Stimulated activated naive CD4-positive, alpha-beta T cell (primary cell): ENCODE data around the gene GPRIN1.

Source experiments
- DNase-seq, 6 experiments: peaks; one replicate each; lab custom pipeline; 2025; lab: John Stamatoyannopoulos, UW

Gene GPRIN1

DNA sequence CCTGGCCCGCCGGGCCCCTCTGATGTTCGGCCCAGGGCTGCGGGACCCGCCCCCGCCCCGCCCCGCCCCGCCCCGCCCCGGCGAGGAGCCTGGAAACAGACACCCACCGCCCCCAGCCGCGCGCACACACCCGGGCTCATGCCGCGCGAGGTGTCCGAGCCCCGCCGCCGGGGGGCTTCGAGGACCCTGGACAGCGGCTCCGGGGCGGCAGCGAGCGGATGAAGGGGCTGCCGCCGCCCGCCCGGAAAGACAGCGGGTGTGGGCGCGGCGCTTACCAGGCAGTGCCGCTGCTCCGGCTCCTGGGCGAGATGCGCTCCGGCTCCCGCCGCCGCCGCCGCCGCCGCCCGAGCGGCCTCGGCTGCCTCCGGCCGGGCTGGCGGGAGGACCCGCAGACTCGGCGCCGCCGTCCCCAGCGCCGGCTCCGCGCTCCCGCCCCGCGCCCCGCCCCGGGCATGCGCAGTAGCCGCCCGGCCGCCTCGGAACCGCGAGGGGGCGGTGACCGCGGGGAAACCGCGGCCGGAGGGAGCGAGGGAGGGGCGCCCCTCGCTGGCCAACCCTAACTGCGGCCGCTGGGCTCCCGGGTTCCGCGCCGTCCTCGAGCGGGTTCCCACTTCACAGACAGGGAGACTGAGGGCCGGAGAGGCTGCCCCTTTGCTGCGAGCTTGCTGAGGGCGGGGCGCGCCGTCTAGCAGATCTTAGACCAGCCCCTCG is at the start of gene GPRIN1:
GPRIN1 (minus strand) TSS at position 433 of the 711 bp plus-strand sequence. CDS start 10,322 bp downstream, outside the sequence.
- DNase-seq = peak in 3 of 6 experiments; percentile 15 to 40 (median 22)

DNA sequence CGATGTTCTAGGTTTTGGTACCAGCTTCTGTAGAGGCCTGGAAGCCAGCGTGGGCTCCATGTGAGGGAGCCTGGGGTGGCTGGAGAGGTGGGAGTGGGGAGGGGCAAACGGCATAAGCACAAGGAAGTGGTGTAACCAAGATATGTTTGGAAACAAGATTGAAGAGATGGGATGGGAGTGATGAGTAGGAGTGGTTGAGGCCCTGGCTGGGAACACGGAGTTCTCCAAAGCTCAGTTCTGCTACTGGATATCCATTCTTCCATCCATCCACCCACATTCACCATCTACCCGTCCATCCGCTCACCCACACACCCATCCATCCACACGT is 49.5 kb upstream of the GPRIN1 start:
- DNase-seq = no peak

DNA sequence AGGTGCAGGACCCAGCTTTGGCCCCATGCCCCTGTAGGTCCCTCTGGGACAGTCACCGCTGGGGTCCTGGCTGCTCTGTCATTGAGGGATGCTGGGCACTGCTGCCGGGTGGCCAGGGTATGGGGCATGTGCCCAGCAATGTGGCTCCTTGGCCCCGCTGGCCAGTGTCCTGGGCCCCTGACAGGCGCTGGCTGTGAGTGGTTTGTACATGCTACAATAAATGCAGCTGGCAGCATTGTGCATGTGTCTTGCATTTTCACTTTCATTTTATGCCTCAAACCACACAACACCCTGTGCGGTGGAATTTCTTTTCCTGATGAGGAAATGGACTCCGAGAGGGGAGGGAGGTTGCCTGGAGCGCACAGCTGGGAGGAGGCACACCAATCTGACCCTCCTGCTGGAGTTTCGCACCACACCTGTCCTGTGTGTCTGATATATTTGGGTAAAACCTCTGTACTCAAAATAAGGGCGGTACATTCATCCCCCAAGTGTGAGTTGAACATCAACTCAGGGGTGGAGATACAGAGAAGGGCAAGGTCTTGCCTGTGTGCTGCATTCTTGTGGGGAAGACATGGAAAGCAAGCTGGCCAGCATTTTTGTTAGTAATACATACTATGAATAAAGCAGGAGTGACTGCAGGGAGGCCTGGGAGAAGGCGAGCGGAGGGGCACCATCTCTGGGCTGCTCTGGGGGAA is 49.0 kb upstream of the GPRIN1 start:
- DNase-seq = peak in 3 of 6 experiments; percentile 25 to 40 (median 28)

DNA sequence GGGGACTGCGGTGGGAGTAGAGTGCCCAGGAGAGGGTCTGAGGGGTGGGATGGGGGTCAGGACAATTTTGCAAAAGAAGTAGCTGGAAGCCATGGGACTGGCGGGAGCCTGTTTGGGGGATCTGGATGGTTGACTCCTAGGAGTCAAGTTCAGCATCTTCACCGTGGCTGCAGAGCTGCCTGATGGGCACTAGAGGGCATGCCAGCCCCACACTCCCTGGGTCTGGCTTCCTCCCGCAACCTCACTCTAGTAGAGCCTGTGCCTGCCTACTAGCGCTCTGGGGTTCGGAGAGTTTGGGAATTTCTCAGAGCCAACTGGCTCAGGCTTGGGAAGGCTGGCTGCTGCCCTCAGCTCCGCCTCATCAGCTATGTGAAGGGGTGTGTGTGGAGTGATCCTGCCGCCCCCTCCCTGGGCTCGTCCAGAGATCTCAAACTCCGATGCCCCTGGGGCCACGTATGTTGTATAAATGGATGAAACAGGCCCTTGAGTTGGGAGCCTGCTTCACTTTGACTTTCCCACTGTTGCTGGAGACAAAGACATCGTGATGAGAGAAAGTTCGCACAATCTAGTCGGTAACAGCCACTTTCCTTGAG is 48.1 kb upstream of the GPRIN1 start:
- DNase-seq = peak; percentile 27 to 60 (median 52)

DNA sequence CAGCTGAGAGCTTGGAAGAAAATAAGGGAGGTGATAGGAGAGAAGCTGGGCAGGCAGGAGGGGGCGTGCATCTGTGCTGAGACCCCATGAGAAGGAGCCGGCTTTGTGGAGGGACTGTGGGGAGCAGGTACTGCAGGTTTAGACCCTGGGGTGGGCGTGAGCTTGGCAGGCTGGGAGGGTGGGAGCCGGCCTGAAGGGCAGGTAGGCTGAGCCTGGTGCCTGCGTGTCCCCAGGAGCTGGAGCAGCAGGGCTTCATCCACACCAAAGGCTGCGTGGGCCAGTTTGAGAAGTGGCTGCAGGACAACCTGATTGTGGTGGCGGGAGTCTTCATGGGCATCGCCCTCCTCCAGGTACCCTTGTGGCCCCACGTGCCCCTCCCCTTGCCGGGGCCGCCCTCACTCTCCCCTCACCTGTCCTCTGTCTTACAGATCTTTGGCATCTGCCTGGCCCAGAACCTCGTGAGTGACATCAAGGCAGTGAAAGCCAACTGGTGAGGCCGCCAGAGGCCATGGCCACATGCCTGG is 46.6 kb upstream of the GPRIN1 start:
- DNase-seq = no peak

DNA sequence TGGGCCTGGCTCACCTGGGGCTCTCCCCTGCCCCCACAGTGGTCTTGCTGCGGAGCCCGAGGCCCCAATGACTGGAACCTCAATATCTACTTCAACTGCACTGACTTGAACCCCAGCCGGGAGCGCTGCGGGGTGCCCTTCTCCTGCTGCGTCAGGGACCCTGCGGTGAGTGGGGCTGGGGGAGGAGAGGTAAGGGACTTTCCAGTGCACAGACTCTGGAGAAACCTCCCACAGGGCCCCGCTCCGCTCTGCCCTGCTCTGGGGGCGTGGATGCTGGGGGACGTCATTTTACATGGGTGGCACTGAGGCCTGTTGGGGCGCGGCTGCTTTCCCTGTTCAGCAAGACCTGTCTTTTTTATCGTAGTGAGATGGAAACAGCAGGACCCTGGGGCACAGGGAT is 44.9 kb upstream of the GPRIN1 start:
- DNase-seq = no peak

DNA sequence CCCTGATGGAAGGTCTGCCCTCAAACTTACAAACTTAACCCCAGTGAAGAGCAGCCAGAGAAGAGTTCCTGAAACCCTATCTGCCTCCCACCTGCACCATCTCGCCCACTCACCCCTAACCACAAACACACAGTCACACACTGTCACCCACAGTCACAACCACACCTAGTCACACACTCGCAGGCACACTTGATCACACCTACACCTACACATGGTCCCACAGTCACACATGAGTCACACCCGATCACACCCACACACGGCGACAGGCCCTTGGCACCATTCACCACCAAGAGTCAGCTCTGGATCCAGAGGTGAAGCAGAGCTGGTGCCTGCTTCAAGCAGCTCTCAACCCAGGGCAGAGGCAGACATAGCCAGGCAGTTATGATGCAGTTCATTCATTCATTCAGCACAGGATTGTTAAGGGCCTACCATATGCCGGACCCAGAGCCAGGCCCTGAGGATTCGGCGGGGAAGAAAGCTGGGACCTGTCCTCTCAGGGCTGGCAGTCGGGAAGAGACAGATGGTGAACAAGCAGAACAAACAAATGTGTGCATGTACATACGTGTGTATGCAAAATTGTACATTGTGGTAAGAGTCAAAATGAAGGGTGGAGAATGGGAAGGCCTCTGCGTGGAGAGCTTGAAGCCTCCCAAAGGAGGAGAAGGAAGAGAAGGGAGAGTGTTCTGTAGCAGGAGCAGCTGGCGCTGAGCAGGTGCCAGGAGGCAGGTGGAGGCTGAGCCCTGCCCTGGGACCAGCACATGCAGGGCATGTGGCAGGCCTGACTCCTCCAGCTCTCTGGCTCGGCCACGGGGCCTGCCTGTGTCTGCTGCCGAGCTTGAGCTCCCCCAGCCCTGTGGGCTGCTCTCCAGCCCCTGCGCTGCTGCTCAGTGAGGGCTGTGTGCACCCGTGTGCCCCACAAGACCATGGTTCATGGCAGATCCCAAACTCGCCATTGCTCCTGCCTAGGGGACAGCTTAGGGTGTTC is 43.7 kb upstream of the GPRIN1 start:
- no peak for DNase-seq

DNA sequence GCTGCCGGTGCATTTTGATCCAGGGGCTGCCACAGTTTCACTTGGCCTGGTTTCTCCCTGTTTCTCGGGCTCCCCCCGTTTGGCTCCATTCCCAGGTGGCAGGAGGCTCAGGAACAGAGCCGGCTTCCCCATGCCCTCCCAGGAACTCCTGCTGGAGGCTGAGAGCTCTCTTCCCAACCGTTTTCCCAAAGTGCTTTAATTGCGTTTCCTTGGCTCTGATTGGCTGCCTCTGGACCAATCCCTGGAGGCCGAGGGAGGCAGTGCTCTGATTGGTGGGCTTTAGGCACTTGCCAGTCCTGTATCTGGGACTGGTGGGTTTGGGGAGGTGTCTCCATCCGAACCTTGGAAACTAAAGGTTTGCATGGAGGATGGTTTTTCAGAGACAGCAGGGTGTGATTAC is 42.2 kb upstream of the GPRIN1 start:
- no peak for DNase-seq

DNA sequence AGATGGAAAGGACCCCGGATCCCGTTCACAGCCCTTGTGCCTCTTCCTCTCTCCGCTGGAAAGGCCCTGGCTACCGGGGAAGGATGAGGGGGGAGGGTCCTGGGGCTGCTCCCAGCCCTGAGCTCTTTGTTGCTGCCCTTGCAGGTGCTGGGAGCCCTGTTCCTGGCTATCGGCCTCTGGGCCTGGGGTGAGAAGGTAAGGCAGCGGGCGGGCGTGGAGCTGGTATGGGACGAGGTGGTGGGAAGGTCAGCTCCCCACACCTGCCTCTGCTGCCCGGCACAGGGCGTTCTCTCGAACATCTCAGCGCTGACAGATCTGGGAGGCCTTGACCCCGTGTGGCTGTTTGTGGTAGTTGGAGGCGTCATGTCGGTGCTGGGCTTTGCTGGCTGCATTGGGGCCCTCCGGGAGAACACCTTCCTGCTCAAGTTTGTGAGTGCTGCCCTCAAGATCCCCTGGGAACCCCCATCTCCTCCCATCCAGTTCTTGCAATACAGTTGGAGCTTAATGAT is 41.6 kb upstream of the GPRIN1 start:
- no peak for DNase-seq

DNA sequence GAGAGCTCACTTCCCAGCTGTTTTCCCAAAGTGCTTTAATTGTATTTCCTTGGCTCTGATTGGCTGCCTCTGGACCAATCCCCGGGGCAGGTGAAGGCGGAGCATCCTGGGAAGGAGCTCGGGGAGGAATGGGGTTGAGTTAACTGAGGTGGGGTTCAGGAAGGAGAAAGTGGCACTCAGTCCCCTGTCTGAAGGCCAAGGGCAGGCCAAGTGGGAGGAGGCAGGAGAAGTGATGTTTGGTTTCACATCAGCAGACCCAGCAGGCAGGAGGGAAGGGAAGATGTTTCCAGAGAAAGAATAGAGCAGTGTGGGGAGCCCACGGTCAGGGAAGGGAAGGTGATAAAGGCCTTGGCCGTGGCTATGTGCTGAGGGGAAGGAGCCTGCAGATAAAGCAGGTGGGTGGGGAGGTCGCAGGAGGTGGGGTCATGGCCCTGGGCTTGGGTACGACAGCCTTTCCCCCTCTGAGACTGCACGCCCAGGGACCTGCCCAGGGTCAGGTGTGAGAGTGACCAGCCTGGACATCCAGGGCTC is 40.5 kb upstream of the GPRIN1 start:
- no peak for DNase-seq

DNA sequence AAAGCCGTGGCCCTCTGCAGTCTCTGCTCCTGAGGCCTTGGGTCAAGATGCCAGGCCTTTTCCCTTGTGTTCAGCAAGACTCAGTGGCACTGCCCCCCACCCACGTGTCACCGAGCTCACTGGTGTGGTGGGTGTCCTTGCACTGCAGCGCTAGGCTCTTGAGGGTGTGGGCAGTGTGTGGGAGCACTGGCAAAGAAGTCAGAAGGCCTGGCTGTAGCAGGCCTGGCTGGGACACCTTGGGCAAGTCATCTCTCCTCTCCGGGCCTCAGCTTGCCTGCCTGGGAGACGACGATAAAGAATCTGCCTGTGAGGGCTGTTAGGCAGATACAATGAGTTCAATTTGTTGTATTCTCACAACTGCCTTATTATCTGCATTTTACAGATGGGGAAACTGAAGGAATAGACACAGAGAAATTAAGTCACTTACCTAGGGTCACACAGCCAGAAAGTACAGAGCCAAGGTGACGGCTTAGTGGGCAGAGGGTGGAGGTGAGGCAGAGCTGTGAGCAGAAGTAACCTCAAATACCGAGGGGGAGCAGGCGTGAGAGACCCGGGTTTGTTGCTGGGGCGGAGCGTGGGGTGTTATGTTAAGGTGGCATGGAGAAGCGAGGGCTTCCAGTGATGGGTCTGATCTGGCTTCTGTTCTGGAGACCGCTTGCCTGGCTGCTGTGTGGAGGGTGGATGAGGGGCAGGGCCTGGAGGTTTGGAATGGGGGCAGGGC is 38.7 kb upstream of the GPRIN1 start:
- DNase-seq = peak in 3 of 6 experiments; percentile 4 to 34 (median 15)

DNA sequence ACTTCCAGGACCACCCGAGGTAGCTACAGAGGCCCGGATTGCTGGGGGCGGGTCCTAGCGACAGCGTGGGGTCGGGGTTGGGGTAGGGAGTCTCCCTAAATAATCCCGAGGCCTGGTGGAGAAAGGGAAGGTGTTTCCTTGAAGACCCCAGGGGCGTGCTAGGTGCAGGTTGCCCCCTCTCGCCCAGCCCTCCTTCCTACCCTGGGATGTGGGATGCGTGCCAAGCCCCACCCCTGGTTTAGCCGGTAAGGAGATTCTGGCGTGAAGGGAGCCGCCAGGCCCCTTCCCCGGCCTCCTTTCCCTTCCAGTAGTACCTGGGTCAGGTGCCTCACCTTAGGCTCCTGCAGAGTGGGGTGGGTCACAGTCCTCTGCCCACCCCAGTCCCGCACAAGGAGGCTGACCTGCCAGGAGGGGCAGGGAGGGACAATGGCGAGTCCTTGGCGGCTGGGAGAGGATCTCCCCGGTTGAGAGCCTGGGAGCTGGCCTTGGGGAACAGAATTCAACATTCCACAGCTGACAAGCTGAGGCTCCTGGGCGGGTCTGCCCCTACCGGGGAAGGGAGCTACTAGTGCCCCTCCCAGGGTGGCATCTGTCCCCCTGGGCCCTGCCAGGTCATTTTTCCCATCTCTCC is 38.0 kb upstream of the GPRIN1 start:
- DNase-seq = peak in 2 of 6 experiments; percentile 24 to 43

DNA sequence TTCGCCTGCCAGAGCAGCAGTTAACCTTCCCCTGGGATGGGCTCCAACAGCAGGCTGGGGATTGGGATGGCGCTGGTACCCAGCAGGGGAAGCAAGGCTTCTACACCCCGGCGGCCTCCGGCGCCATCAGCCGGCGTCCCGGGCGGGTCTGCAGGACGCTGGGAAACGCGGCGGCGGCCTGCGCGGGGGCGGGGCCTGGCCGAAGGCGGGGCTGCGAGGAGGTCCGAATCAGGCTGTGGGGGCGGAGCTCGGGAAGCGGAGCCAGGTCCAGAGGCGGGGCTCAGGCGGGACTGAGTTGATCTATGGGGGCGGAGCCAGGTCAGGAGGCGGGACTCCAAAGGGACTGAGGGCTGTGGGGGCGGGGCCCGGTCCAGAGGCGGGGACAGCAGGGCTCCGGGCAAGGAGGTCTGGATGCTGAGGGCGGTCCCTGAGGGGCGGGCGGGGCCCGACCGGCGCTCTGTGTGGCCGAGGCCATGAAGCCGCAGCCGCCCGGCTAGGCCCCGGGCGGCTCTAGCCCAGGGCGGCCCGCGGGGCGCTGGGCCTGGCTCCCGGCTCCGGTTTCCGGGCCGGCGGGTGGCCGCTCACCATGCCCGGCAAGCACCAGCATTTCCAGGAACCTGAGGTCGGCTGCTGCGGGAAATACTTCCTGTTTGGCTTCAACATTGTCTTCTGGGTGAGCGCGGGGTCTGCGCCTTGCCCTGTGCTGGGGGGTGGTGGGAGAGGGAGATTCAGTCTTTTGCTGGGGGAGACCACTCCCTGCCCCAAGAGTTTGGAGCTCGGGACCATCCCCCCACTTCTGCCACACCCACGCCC is 37.3 kb upstream of the GPRIN1 start, which contains the start of gene TSPAN17:
TSPAN17 (plus strand) TSS at position 455 of the 813 bp plus-strand sequence; CDS start at position 587, 132 bp downstream.
- peak; percentile 80 to 97 (median 88) for DNase-seq

DNA sequence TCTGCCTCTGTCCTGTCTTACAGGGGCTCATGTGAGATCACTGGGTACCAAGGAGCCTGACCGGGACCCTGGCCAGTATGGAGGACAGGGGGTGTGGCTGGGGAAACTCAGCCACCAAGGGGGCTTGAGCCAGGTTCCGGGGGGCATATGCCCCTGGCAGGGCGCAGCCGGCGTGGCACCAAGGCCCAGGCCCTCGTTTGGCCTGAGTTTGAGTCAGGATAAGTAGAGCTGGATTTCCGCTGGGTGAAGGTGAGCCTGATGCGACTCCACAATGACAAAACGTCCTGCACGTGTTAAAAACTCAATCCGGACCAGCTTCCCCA is 36.7 kb upstream of the GPRIN1 start:
- no peak for DNase-seq

DNA sequence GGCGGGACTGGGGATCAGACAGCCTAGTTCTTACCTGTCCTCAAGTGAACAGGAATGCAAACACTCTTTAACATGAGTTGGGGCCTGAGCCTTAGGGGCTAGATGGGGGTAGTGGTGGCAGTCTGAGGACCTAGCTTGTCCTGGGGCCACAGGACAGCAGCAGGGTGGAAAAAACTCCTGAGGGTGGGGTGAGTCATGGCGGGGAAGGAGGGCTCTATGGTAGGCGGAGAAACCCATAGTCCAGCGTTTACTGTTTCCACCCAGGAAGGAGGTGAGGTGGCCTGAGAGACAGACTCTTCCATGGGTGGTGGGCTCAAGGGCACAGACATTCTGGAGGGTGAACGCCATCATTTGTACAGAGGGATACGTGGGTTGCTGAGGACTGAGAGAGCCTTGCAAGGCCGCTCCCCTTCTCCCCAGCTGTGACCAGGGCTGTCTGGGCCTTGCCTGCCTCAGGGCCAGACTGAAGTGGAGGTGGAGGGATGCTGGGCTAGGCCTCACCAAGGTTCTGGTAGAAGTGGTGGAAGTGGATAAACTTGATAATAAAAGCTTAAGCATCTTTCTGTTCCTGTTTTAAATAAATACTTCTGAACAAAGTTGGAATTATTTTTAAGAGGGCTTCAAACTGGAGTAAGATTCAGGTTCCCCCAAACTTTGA is 36.2 kb upstream of the GPRIN1 start:
- no peak for DNase-seq

DNA sequence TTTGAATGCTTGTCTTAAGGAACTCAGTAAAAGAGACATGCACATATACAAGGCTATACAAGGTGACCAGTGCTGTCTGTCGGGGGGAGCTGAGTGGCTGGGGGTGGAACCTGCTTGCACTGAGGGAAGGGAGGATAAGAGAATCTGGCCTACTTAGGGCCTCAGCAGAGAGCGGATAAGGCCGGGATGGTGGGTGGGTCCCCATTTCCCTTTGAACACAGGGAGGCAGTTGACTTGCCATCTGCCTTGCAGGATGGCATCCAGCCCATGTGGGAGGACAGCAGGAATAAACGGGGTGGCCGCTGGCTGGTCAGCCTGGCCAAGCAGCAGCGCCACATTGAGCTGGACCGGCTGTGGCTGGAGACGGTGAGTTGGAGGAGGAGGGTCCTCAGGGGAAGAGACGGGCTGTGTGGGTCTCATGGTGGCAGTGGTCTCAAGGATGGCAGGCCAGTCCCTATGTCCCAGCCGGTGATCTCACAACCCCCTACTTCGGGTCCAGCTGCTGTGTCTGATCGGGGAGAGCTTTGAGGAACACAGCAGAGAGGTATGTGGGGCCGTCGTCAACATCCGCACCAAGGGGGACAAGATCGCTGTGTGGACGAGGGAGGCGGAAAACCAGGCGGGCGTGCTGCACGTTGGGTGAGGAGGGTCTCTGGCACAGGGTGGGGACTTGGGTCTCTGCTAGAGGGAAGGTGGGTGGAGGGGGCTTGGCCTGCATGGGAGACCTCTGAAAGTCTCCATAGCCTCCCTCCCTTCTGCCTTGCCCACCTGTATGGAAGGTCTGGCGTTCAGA is 35.1 kb upstream of the GPRIN1 start:
- DNase-seq = no peak

DNA sequence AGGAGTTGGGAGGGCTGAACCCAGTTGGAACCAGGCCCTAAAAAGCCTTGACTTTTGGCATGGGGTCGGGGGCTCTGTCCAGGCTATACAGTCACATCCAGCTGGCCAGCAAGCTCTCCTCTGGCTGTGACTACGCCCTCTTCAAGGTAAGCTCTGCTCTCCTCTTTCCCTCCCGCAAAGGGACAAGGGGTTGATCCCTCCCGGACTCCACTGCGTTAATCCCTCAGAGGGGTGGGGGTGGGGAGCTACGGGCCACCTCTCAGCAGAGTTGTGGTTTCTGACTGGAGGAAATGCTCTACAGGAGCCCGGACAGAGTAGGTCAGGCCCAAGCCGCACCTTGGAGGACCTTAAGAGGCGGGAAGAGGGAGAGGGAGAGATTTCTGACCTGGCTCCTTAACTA is 34.3 kb upstream of the GPRIN1 start:
- no peak for DNase-seq
